Measurements from ENCODE around the gene PRAME.
"Not testable (repeated sequence)": the region's sequence is repeated elsewhere in the genome, so short reads cannot be mapped to it uniquely, and the experiment has no call there.

The PRAME gene

GRCh38 chr22:22521631-22522030, 37.4 kb downstream of the PRAME start:
- no peak for DNase-seq (ENCODE audit: low read depth)

- DNase-seq (ENCODE audit: low read depth) = peak; percentile 0
Measured at GRCh38 chr22:22520667-22521602, 38.1 kb downstream of the PRAME start.

- no peak for DNase-seq (ENCODE audit: low read depth)
Measured at GRCh38 chr22:22520020-22520656, 38.9 kb downstream of the PRAME start, which contains the start of gene ZNF280A. Gene ZNF280A, minus strand, starts transcription at chr22:22520270. Its CDS starts 4,640 bp downstream, at chr22:22515630.

GRCh38 chr22:22519591-22519990, 39.5 kb downstream of the PRAME start:
- no peak for DNase-seq (ENCODE audit: low read depth)

GRCh38 chr22:22516992-22517391, 42.1 kb downstream of the PRAME start:
- DNase-seq (ENCODE audit: low read depth) = no peak

GRCh38 chr22:22515890-22516289, 43.2 kb downstream of the PRAME start:
- no peak for DNase-seq (ENCODE audit: low read depth)

GRCh38 chr22:22514431-22514830, 44.6 kb downstream of the PRAME start:
- DNase-seq (ENCODE audit: low read depth) = not testable (repeated sequence)

GRCh38 chr22:22513619-22514018, 45.4 kb downstream of the PRAME start:
- no peak for DNase-seq (ENCODE audit: low read depth)

GRCh38 chr22:22512951-22513350, 46.1 kb downstream of the PRAME start:
- no peak for DNase-seq (ENCODE audit: low read depth)

GRCh38 chr22:22510833-22511232, 48.2 kb downstream of the PRAME start:
- not testable (repeated sequence) for DNase-seq (ENCODE audit: low read depth)

GRCh38 chr22:22509912-22510311, 49.2 kb downstream of the PRAME start:
- DNase-seq (ENCODE audit: low read depth) = not testable (repeated sequence)

- DNase-seq (ENCODE audit: low read depth) = peak; percentile 16
Measured at GRCh38 chr22:22508274-22509176, 50.5 kb downstream of the PRAME start, which contains the start of gene ZNF280B. Gene ZNF280B, minus strand, starts transcription at chr22:22508742. Its CDS starts 19,344 bp downstream, at chr22:22489398.

- no peak for DNase-seq (ENCODE audit: low read depth)
Measured at GRCh38 chr22:22507743-22508273, 51.3 kb downstream of the PRAME start.

- no peak for DNase-seq (ENCODE audit: low read depth)
Measured at GRCh38 chr22:22506736-22507135, 52.3 kb downstream of the PRAME start.

- no peak for DNase-seq (ENCODE audit: low read depth)
Measured at GRCh38 chr22:22498267-22498666, 60.8 kb downstream of the PRAME start.
